GM04503 (cell line): ENCODE measurements around the gene MRPS5.
A peak's percentile ranks its signal among the peaks of the same experiment; 100 is the strongest.
"Not testable (repeated sequence)": the region's sequence is repeated elsewhere in the genome, so short reads cannot be mapped to it uniquely, and the experiment has no call there.

Experiments used
- DNase-seq: peaks from one replicate; pipeline ENCODE4 v3.0.0-alpha.2; 2012; ENCODE audit warnings: low read depth

The MRPS5 gene

GRCh38 chr2:95121407-95122196 lies at the start of gene MRPS5:
Gene MRPS5 (minus strand): TSS chr2:95121808. CDS start chr2:95121791, 17 bp downstream.
- peak; percentile 12 for DNase-seq

- DNase-seq, result no peak
These were observed 44.6 kb upstream of the MRPS5 start for GRCh38 chr2:95166065-95166763.

- peak; percentile 82 for DNase-seq
These were observed 43.9 kb upstream of the MRPS5 start, which contains the start of gene ZNF2 for GRCh38 chr2:95165371-95166064. Gene ZNF2 (plus strand): TSS chr2:95165809. CDS start chr2:95176227, 10,418 bp downstream.

- no peak for DNase-seq
These were observed 43.4 kb upstream of the MRPS5 start for GRCh38 chr2:95165030-95165370.

- peak; percentile 14 for DNase-seq
These were observed 38.3 kb upstream of the MRPS5 start, which contains the start of gene ZNF514 for GRCh38 chr2:95159690-95160449. Gene ZNF514 (minus strand): TSS chr2:95159848. CDS start chr2:95153253, 6,595 bp downstream.

GRCh38 chr2:95158891-95159619 lies 37.4 kb upstream of the MRPS5 start:
- no peak for DNase-seq

- no peak for DNase-seq
These were observed 36.8 kb upstream of the MRPS5 start for GRCh38 chr2:95158441-95158840.

GRCh38 chr2:95149397-95149984 lies 27.9 kb upstream of the MRPS5 start:
- DNase-seq, result no peak

- no peak for DNase-seq
These were observed 22.2 kb upstream of the MRPS5 start for GRCh38 chr2:95143838-95144237.

- no peak for DNase-seq
These were observed 17.1 kb upstream of the MRPS5 start for GRCh38 chr2:95138702-95139101.

GRCh38 chr2:95122197-95122551 lies 566 bp upstream of the MRPS5 start:
- DNase-seq, result peak; percentile 3

GRCh38 chr2:95121093-95121406 lies 558 bp downstream of the MRPS5 start:
- peak; percentile 0 for DNase-seq

- DNase-seq, result peak; percentile 8
These were observed 6.2 kb downstream of the MRPS5 start for GRCh38 chr2:95115418-95115817.

GRCh38 chr2:95113464-95113863 lies 8.1 kb downstream of the MRPS5 start:
- DNase-seq, result no peak

- DNase-seq, result no peak
These were observed 11.2 kb downstream of the MRPS5 start for GRCh38 chr2:95110395-95110794.

- no peak for DNase-seq
These were observed 12.3 kb downstream of the MRPS5 start for GRCh38 chr2:95109260-95109659.

GRCh38 chr2:95106081-95106480 lies 15.5 kb downstream of the MRPS5 start:
- DNase-seq, result no peak

GRCh38 chr2:95104606-95105005 lies 17.0 kb downstream of the MRPS5 start:
- DNase-seq, result no peak

- no peak for DNase-seq
These were observed 21.7 kb downstream of the MRPS5 start for GRCh38 chr2:95099910-95100309.

GRCh38 chr2:95098273-95098672 lies 23.3 kb downstream of the MRPS5 start:
- DNase-seq, result not testable (repeated sequence)
